Liver (tissue), 9 donors: ENCODE results near the gene TXNDC8. TPM values are rescaled to one million over a fixed set of nuclear protein-coding genes. Genes with fewer than 3 reads are reported as not detected.

Experiments used
- DNase-seq: peaks from one replicate; pipeline ENCODE4 v3.0.0-alpha.2; 2017; ENCODE audit warnings: low spot score
- H3K27ac ChIP-seq, 2 donors: one replicate each; pipeline ENCODE4 v1.7.0; 2013; ENCODE audit warnings: inconsistent platforms in 2 of 2, low read length in 2 of 2, control low read depth in 1 of 2, low read depth in 1 of 2, mild to moderate bottlenecking in 1 of 2
- H3K27me3 ChIP-seq, 4 donors: one replicate each; pipeline versions ENCODE4 v1.6.1 to v1.7.0; 2013; ENCODE audit warnings: low read length in 3 of 4, inconsistent platforms in 1 of 4, mild to moderate bottlenecking in 1 of 4, moderate library complexity in 1 of 4; ENCODE audit not compliant: control insufficient read depth in 4 of 4, insufficient read depth in 4 of 4
- H3K36me3 ChIP-seq, 4 donors: one replicate each; pipeline versions ENCODE4 v1.6.1 to v1.7.0; 2013; ENCODE audit warnings: low read length in 3 of 4, mild to moderate bottlenecking in 3 of 4, low read depth in 1 of 4, moderate library complexity in 1 of 4; ENCODE audit not compliant: control insufficient read depth in 4 of 4, insufficient read depth in 3 of 4
- H3K4me1 ChIP-seq, 4 donors: one replicate each; pipeline versions ENCODE4 v1.6.1 to v1.7.0; 2013; ENCODE audit warnings: low read length in 3 of 4, mild to moderate bottlenecking in 3 of 4, moderate library complexity in 1 of 4; ENCODE audit not compliant: control insufficient read depth in 4 of 4, insufficient read depth in 4 of 4
- H3K4me3 ChIP-seq, 3 donors: one replicate each; pipeline versions ENCODE4 v1.6.1 to v1.7.0; 2013; ENCODE audit warnings: low read length in 3 of 3, control low read depth in 1 of 3, low read depth in 1 of 3, mild to moderate bottlenecking in 1 of 3
- H3K9ac ChIP-seq, 2 donors: one replicate each; pipeline ENCODE4 v1.7.0; 2013; ENCODE audit warnings: low read length in 2 of 2, mild to moderate bottlenecking in 2 of 2, moderate library complexity in 2 of 2, control low read depth in 1 of 2, low read depth in 1 of 2
- H3K9me3 ChIP-seq, 4 donors: one replicate each; pipeline versions ENCODE4 v1.6.1 to v1.7.0; 2013; ENCODE audit warnings: low read length in 3 of 4; ENCODE audit not compliant: control insufficient read depth in 4 of 4
- ATF3 ChIP-seq: IDR thresholded peaks from 2 replicates; pipeline ENCODE4 v1.6.1; 2016; ENCODE audit warnings: antibody characterized with exemption
- CTCF ChIP-seq: fragments of 150-350 bp; IDR thresholded peaks from 2 replicates; pipeline ENCODE4 v1.5.1; 2017; ENCODE audit warnings: improper control_type of control experiment, low read depth, low read length; ENCODE audit not compliant: missing input control
- EGR1 ChIP-seq, 2 donors: IDR thresholded peaks; 2 replicates each; pipeline ENCODE4 v1.6.1; 2016 to 2018; ENCODE audit warnings: antibody characterized with exemption in 2 of 2, low read depth in 2 of 2
- FOXA1 ChIP-seq: IDR thresholded peaks from 2 replicates; pipeline ENCODE4 v1.6.1; 2016; ENCODE audit warnings: antibody characterized with exemption
- FOXA2 ChIP-seq: IDR thresholded peaks from 2 replicates; pipeline ENCODE4 v1.6.1; 2016; ENCODE audit warnings: antibody characterized with exemption
- GABPA ChIP-seq, 2 donors: IDR thresholded peaks in 1 of 2; conservative IDR thresholded peaks in 1 of 2; 2 replicates each; pipeline ENCODE4 v1.6.1; 2016; ENCODE audit warnings: antibody characterized with exemption in 2 of 2, mild to moderate bottlenecking in 1 of 2, moderate library complexity in 1 of 2
- HNF4A ChIP-seq, 2 donors: conservative IDR thresholded peaks; 2 replicates each; pipeline ENCODE4 v1.6.1; 2016; ENCODE audit warnings: antibody characterized with exemption in 2 of 2, mild to moderate bottlenecking in 2 of 2
- HNF4G ChIP-seq: IDR thresholded peaks from 2 replicates; pipeline ENCODE4 v1.6.1; 2016; ENCODE audit warnings: antibody characterized with exemption
- JUND ChIP-seq, 2 donors: IDR thresholded peaks; 2 replicates each; pipeline ENCODE4 v1.6.1; 2016; ENCODE audit warnings: antibody characterized with exemption in 2 of 2
- MAX ChIP-seq: IDR thresholded peaks from 2 replicates; pipeline ENCODE4 v1.6.1; 2016; ENCODE audit warnings: antibody characterized with exemption
- NR2F2 ChIP-seq: IDR thresholded peaks from 2 replicates; pipeline ENCODE4 v1.6.1; 2016; ENCODE audit warnings: antibody characterized with exemption
- RAD21 ChIP-seq, 2 donors: IDR thresholded peaks; 2 replicates each; pipeline ENCODE4 v1.6.1; 2016; ENCODE audit warnings: antibody characterized with exemption in 2 of 2, mild to moderate bottlenecking in 2 of 2
- REST ChIP-seq: IDR thresholded peaks from 2 replicates; pipeline ENCODE4 v1.6.1; 2016; ENCODE audit warnings: antibody characterized with exemption, mild to moderate bottlenecking
- RXRA ChIP-seq, 2 donors: IDR thresholded peaks; 2 replicates each; pipeline ENCODE4 v1.6.1; 2017 to 2018; ENCODE audit warnings: antibody characterized with exemption in 2 of 2, mild to moderate bottlenecking in 1 of 2
- SP1 ChIP-seq: IDR thresholded peaks from 2 replicates; pipeline ENCODE4 v1.6.1; 2018; ENCODE audit warnings: antibody characterized with exemption, mild to moderate bottlenecking
- TAF1 ChIP-seq: conservative IDR thresholded peaks from 2 replicates; pipeline ENCODE4 v1.6.1; 2016; ENCODE audit warnings: antibody characterized with exemption, mild to moderate bottlenecking
- YY1 ChIP-seq: IDR thresholded peaks from 2 replicates; pipeline ENCODE4 v1.6.1; 2016; ENCODE audit warnings: antibody characterized with exemption, mild to moderate bottlenecking
- ZBTB33 ChIP-seq: IDR thresholded peaks from 2 replicates; pipeline ENCODE4 v1.6.1; 2016; ENCODE audit warnings: antibody characterized with exemption
- WGBS: extraction: QIAGEN DNeasy Blood & Tissue Kit; methylation state at CpG from one replicate; pipeline ENCODE4 v1.1.7; 2013; 5-methylcytosine and 5-hydroxymethylcytosine counted together
- polyA plus RNA-seq, 2 donors: library from polyadenylated mRNA; stranded (reverse) in 1 of 2; unstranded in 1 of 2; fragments of 200-250 nt in 1 of 2; fragments of >200 nt in 1 of 2; fragmentation: Nextera tagmentation in 1 of 2; extraction: Ambion mirVana in 1 of 2; gene quantifications; one replicate each; pipeline versions ENCODE4 v1.2.1 to v1.2.3, GENCODE V29; 2013 to 2015
- total RNA-seq, 2 donors: library from RNA; depleted of rRNA; stranded (reverse); fragments of >200 nt; gene quantifications; one replicate each; pipeline ENCODE4 v1.2.3, GENCODE V29; 2014
- donor health status: healthy.
- donor health status: healthy.
- donor health status: healthy.
- donor health status: healthy.
- donor health status: healthy.

Gene TXNDC8
- total and polyA plus RNA-seq, 4 donors, result not detected

GRCh38 chr9:110257097-110257841 lies 80.4 kb downstream of the TXNDC8 start:
- H3K36me3 ChIP-seq, result no peaks in the 10 kb centered on the region
- H3K9me3 ChIP-seq, result no peaks in the 10 kb centered on the region
- TF ChIP-seq NR2F2 (peak; percentile 60), SP1 (no peak)
- H3K9ac ChIP-seq, result peak overlapping the region; percentile 47 to 89
- H3K4me3 ChIP-seq, result peak overlapping the region; percentile 59 to 94 (median 80)
- peak overlapping the region; percentile 92 to 96 for H3K27ac ChIP-seq
- H3K27me3 ChIP-seq, result no peaks in the 10 kb centered on the region
- peak; percentile 58 for DNase-seq
- peaks cover 0 to 39% (median 20%) of the 10 kb centered on the region in 4 donors for H3K4me1 ChIP-seq
- 4% methylated on average over 14 of the region's 14 CpGs for WGBS

GRCh38 chr9:110256380-110257096 lies 81.1 kb downstream of the TXNDC8 start, which contains the start of gene TXN:
Gene TXN (minus strand): TSS chr9:110256507. CDS start chr9:110256435, 72 bp downstream.
- H3K27me3 ChIP-seq, result no peaks in the 10 kb centered on the region
- H3K4me3 ChIP-seq, result peak within 1 kb of the TSS; percentile 59 to 97 (median 94)
- no peaks in the 10 kb centered on the region for H3K9me3 ChIP-seq
- H3K4me1 ChIP-seq, result peaks cover 0 to 39% (median 20%) of the 10 kb centered on the region in 4 donors
- H3K36me3 ChIP-seq, result no peaks in the 10 kb centered on the region
- peak within 1 kb of the TSS; percentile 89 to 92 for H3K9ac ChIP-seq
- WGBS, result under 1% methylated on average over 65 of the region's 65 CpGs
- DNase-seq, result peak; percentile 95
- H3K27ac ChIP-seq, result peak within 1 kb of the TSS; percentile 92 to 96
- TF ChIP-seq SP1, result peak; percentile 44
- no peak for TF ChIP-seq RAD21 (IDR thresholded peaks at IDR 0.05)
- TF ChIP-seq TAF1, result peak; percentile 49
- TF ChIP-seq JUND (IDR thresholded peaks at IDR 0.05), result no peak
- TF ChIP-seq REST, result peak; percentile 66
- TF ChIP-seq ZBTB33, result no peak
- TF ChIP-seq HNF4A (conservative IDR thresholded peaks at IDR 0.05), result peak in 1 of 2 donors; percentile 16
- TF ChIP-seq FOXA1, result no peak
- TF ChIP-seq RXRA (IDR thresholded peaks at IDR 0.05), result peak; percentile 39 to 41
- peak; percentile 72 for TF ChIP-seq MAX
- no peak for TF ChIP-seq HNF4G
- no peak for TF ChIP-seq CTCF
- TF ChIP-seq EGR1 (IDR thresholded peaks at IDR 0.05; ENCODE audit: low read depth in 2 of 2), result peak; percentile 76 to 94
- TF ChIP-seq GABPA (IDR thresholded peaks at IDR 0.05 in 1 of 2, conservative IDR thresholded peaks at IDR 0.05 in 1 of 2), result no peak
- no peak for TF ChIP-seq NR2F2
- TF ChIP-seq YY1, result peak; percentile 50
- TF ChIP-seq FOXA2, result no peak
- TF ChIP-seq ATF3, result no peak
